HG02884 (cell line): ENCODE data around the gene IFT57.

Source experiments
- ATAC-seq: cut with Tn5 transposase; IDR thresholded peaks from one replicate; pipeline ENCODE4 v1.9.1; 2021; ENCODE audit warnings: mild to moderate bottlenecking, moderate library complexity; ENCODE audit not compliant: unreplicated experiment

IFT57 gene

GRCh38 chr3:108219336-108219735, 2.9 kb downstream of the IFT57 start:
- no peak for ATAC-seq

DNA sequence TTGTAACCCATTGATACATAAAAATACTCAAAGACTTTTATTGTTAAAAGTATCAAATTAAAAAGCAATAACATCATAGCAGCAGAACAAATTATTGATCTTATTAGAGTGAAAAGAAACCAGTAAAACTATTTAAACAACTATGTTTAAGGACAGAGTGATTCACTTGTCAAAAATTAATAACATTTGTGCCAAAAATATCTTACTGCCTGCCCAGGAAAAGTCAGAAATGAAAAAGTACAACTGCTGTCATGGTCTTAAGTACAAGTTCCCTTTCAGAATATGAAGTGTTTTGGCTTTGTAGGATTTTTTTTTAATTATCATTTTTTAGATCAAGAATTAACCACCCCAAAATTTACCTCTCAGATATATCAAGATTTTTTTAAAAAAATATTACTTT, 3.4 kb downstream of the IFT57 start:
- no peak for ATAC-seq

GRCh38 chr3:108215871-108216270, 6.4 kb downstream of the IFT57 start:
- no peak for ATAC-seq

DNA sequence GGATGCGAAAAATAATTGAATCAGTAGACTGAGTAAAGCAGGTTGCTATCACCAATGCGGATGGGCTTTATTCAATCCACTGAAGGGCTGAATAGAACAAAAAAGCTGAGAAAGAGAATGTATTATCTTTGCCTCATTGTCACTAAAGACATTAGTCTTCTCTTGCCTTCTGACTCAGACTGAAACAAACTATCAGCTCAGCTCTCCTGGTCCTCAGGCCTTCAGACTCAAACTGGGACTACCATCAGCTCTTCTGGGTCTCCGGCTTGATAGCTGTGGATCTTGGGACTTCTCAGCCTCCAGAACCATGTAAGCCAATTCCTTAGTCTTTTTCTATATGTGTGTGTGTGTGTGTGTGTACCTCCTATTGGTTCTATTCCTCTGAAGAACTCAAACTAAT, 12.6 kb downstream of the IFT57 start:
- peak; percentile 57 for ATAC-seq

- ATAC-seq, result peak; percentile 97
These were observed 13.4 kb downstream of the IFT57 start for GRCh38 chr3:108208831-108209230.

- no peak for ATAC-seq
These were observed 19.4 kb downstream of the IFT57 start for GRCh38 chr3:108202834-108203233.

- peak; percentile 64 for ATAC-seq
These were observed 20.1 kb downstream of the IFT57 start for GRCh38 chr3:108202080-108202479.

DNA sequence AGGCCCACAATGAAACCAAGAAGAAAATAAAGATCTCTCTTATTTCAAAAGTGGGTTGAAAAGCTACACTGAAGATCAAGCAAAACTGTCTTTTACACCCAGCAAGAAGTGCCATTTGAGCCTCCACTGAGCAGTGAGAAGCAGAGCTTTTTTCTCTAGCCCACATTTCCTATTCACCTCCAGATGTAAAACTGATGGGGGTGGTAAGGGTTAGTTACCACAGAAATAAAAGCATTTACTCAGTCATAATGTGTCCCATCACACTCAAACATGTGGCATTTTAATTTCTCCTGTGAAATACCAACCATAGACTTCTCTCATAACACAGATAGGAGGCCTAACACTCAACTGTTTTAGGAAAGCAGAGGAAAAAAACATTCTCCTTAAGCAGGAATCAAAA, 21.0 kb downstream of the IFT57 start:
- no peak for ATAC-seq

DNA sequence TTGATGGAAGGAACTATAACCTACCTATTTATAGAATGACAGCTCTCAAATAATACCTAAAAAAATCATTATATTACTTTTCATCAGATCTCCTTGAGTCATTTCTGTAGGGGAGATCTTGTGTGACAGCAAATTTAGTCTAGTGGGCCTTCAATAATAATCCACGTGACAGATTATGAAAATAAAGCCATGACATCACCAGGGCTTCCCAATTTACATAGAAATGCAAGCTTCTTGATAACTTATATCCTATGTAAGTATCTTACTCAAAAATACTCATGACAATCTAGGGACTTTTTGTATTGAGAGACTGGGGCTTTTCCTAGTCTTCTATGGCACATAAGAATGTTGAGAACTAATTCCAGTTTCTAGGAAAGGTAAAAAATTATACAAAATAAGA, 21.6 kb downstream of the IFT57 start:
- ATAC-seq, result no peak

- ATAC-seq, result no peak
These were observed 22.2 kb downstream of the IFT57 start for GRCh38 chr3:108200024-108200423.

DNA sequence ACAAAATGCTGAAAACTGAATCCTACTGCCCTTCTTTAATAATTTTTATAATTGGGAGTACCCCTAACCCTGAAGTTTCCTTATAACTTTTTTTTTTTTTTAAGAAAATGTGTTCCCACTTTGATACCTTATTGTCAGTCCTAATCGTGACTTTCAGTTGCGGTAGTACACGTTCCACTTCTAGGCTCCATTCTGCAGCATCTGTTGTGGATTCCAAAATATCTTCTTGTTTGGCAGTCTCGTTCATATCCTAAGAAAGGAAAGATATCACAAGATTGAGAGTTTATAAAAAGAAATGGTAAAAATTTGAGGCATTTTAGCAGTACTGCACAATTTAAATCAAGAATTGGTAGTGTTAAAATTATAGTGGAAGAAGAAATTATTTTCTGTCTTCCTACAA, 30.8 kb downstream of the IFT57 start:
- no peak for ATAC-seq

DNA sequence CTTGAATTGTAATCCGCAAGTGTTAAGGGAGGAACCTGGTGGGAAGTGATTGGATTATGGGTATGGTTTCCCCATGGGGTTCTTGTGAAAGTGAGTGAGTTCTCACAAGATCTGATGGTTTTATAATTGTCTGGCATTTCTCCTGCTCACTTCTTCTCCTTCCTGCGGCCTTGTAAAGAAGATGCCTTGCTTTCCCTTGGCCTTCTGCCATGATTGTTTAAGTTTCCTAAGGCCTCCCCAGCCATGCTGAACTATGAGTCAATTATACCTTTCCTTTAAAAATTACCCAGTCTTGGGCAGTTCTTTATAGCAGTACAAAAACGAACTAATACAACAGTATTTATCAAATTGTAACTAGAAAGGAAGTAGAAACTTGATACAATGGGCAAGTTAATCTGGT, 31.9 kb downstream of the IFT57 start:
- ATAC-seq, result no peak

- ATAC-seq, result no peak
These were observed 32.8 kb downstream of the IFT57 start for GRCh38 chr3:108189440-108189839.

DNA sequence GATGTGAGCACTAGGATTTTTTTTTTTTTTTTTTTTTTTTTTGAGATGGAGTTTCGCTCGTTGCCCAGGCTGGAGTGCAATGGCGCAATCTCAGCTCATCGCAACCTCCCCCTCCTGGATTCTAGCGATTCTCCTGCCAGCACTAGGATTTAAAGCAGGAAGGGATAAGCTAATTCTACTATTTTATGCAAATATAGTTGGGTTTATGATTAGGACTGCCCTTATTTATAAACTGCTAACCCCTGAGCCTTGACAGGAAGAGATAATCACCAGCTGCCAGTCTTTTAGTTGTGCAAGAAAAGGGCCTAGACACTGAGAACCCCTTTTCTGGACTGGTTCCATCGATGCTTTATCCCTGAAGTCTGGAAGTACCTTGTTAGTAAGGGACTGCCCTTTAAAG, 36.7 kb downstream of the IFT57 start:
- no peak for ATAC-seq

- no peak for ATAC-seq
These were observed 37.4 kb downstream of the IFT57 start for GRCh38 chr3:108184824-108185223.

DNA sequence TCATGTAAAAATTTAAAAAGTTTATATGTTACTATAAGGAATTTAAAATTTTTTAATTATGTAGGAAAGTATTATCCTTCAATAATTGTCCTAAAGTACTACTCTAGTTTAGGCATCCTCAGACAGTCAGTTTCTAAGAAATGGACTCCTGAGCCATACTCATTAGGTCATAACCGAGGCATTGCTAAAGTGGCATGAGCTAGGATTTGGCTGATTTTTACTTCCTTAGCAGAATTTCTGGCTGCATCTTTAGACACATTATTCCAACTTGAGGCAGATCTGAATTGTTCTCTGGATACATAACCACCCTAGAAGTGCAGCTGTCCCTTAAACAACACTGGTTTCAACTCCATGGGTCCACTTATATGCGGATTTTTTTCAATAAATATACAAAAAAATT, 38.3 kb downstream of the IFT57 start:
- no peak for ATAC-seq

DNA sequence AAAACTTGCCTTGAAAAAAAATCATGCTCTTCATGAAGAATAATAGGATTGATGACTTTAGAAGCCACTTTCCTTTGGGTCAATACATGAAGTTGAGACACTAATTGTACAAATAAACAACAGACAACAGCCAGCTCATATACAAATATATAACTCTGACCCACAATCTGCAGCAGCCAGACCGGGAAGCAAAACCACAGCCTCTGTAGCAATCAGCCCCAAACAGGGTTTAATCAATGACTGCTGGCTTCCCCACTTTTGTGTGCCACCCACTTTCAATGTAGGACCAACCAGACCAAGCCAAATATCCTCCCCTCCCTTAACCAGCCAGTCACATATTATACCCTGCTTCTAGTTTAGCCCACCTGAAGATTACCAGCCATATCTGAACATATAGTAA, 39.0 kb downstream of the IFT57 start:
- no peak for ATAC-seq

- ATAC-seq, result no peak
These were observed 39.9 kb downstream of the IFT57 start for GRCh38 chr3:108182339-108182738.

DNA sequence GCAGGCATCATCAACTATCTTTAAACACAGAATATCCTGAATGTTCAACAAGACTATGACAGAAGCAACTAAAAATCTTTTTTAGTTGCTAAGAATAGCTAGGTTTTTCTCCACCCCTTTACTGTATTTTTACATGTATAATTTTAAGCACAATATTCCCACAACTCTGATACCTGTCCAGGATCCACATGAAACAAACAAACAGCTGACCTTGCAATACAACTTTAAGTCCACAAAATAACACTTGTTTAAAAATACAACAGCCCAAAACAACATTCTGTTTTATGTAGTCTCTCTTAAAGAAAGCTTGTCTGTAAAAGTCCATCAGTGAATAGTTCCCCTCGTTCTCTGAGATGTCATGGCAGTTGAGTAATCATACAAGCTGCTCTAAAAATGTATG, 41.1 kb downstream of the IFT57 start:
- ATAC-seq, result no peak

DNA sequence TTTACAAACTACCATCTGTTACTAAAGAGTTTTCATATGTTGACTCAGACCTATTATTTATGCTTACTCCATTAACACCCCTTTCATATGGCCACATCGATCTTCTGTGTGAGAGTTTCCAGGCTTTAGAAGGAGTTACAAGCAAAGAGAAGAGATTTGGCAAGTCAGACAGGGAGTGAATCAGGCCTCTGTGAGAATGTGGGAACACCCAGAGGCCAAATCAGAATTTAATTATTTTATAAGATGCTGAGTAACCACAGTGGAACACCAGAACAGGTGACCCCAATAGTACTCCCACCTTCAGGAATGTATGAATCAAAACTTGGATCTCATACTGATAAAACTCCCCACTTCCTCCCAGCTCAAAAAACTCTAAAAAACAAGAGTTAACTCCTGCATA, 42.0 kb downstream of the IFT57 start:
- no peak for ATAC-seq

GRCh38 chr3:108178676-108179075, 43.5 kb downstream of the IFT57 start:
- no peak for ATAC-seq

- ATAC-seq, result no peak
These were observed 44.7 kb downstream of the IFT57 start for GRCh38 chr3:108177536-108177935.

DNA sequence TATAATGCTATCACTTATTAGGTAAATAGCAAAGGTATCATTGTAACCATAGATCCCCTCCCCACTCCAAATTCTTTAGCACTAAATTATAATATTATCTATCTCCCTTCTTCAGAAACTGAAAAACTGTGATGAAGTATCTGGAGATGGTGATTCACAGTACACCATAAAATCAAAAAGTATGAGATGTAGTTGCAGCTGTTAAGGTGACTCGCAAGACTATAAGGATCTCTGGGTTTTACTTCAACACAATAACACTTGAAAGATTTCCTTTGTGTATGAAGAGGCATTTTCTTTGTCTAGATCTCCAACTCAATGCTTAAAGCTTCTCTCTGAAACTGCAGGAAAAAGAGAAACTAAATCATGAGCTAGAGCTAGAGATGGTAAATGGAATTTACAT, 46.9 kb downstream of the IFT57 start:
- no peak for ATAC-seq

DNA sequence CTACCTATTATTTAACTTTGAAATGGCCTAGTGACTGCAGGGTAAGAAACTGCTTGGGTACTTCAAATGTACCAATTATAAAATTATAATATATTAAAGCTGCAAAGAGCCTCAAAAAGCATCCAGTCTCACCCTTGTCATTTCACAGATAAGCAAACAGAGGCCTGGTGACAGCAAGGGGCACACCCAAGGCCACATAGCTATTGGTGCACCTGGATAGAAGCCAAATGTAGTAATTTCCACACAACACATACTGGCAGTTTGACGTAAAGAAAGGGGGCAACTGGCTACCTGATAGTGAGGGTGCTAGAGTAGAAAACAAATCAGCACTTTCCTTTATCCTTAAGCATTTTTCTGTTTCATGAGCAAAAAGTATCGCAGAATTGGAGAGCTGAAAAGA, 51.1 kb downstream of the IFT57 start:
- ATAC-seq, result no peak
